Esophagus muscularis mucosa (tissue), 4 donors: ENCODE results near the gene C6orf52. TPM values are rescaled to one million over a fixed set of nuclear protein-coding genes. Genes with fewer than 3 reads are reported as not detected.

Experiments
- DNase-seq: peaks from one replicate; pipeline ENCODE4 v3.0.0-alpha.2; 2017; ENCODE audit errors: extremely low spot score
- H3K27ac ChIP-seq, 4 donors: fragments of 200-600 bp; sonication (generic); replicated peaks in 1 of 4; 1 replicate in 3 of 4; 2 replicates in 1 of 4; pipeline ENCODE4 v1.5.1; 2016 to 2019; ENCODE audit warnings: mild to moderate bottlenecking in 1 of 4
- H3K27me3 ChIP-seq, 4 donors: fragments of 200-600 bp; sonication (generic); one replicate each; pipeline versions ENCODE4 v1.5.1 to v1.6.0; 2016 to 2019
- H3K36me3 ChIP-seq, 4 donors: fragments of 200-600 bp; sonication (generic); one replicate each; pipeline ENCODE4 v1.5.1; 2016 to 2019
- H3K4me1 ChIP-seq, 4 donors: fragments of 200-600 bp; sonication (generic); one replicate each; pipeline ENCODE4 v1.5.1; 2016 to 2019
- H3K4me3 ChIP-seq, 4 donors: fragments of 200-600 bp; sonication (generic); 1 replicate in 2 of 4; 2 replicates in 2 of 4; pipeline ENCODE4 v1.5.1; 2016 to 2019; ENCODE audit warnings: mild to moderate bottlenecking in 4 of 4, moderate library complexity in 1 of 4
- H3K9me3 ChIP-seq, 4 donors: fragments of 200-600 bp; sonication (generic); 1 replicate in 3 of 4; 2 replicates in 1 of 4; pipeline ENCODE4 v1.5.1; 2016 to 2019
- CTCF ChIP-seq, 3 experiments: fragments of 200-600 bp in 2 of 3; fragments of 450-650 bp in 1 of 3; sonication (generic) in 2 of 3; IDR thresholded peaks; one replicate each; pipeline ENCODE4 v1.5.1; 2017 to 2019; ENCODE audit warnings: antibody characterized with exemption in 3 of 3, mild to moderate bottlenecking in 2 of 3, moderate library complexity in 1 of 3
- EP300 ChIP-seq: sonication (generic); formaldehyde crosslinking; IDR thresholded peaks from one replicate; pipeline ENCODE4 v1.6.1; 2017; ENCODE audit warnings: antibody characterized with exemption
- POLR2A ChIP-seq: fragments of 450-650 bp; IDR thresholded peaks from one replicate; pipeline ENCODE4 v1.6.1; 2017; ENCODE audit warnings: antibody characterized with exemption, moderate library complexity, mild to moderate bottlenecking, low read depth
- POLR2AphosphoS5 ChIP-seq, 2 donors: sonication (generic); formaldehyde crosslinking; IDR thresholded peaks; one replicate each; pipeline ENCODE4 v1.6.1; 2017; ENCODE audit warnings: antibody characterized with exemption in 2 of 2
- WGBS: methylation state at CpG from one replicate; pipeline ENCODE4 v1.1.5; 2018; 5-methylcytosine and 5-hydroxymethylcytosine counted together
- intact Hi-C: fragments of 100-400 bp; cut with DNase I; formaldehyde crosslinking; loops from one replicate; pipeline ENCODE4 v1.15.1; 2023
- total RNA-seq, 4 donors: library from RNA; depleted of rRNA; stranded (reverse); fragments of >200 nt; gene quantifications; one replicate each; pipeline versions ENCODE4 v1.1.0 to v1.2.1, GENCODE V29; 2016

Gene C6orf52
- total RNA-seq, 4 donors from 2014 or later: 0.71 to 1.2 TPM; not detected in 2

- Histone ChIP-seq H3K27me3 (no peaks in the 10 kb centered on the region), H3K4me3 (no peak overlapping the region), H3K27ac (no peak overlapping the region), H3K36me3 (peaks cover 4 to 35% (median 21%) of the 10 kb centered on the region in 4 donors), H3K4me1 (peaks cover 0 to 7% (median 0%) of the 10 kb centered on the region in 4 donors), H3K9me3 (no peaks in the 10 kb centered on the region)
- TF ChIP-seq POLR2A: no peak
- TF ChIP-seq POLR2AphosphoS5 (IDR thresholded peaks at IDR 0.05): no peak
- TF ChIP-seq EP300: no peak
- no peak for TF ChIP-seq CTCF (IDR thresholded peaks at IDR 0.05)
- 87% methylated on average over 2 of the region's 2 CpGs for WGBS
- no peak for DNase-seq
- intact Hi-C loops: no loop called here
These were observed 42.3 kb upstream of the C6orf52 start for GRCh38 chr6:10736731-10737130.

GRCh38 chr6:10733863-10734262 lies 39.4 kb upstream of the C6orf52 start:
- 92% methylated on average over 3 of the region's 3 CpGs for whole genome bisulfite sequencing
- Histone ChIP-seq H3K4me1 (peaks cover 0 to 8% (median 4%) of the 10 kb centered on the region in 4 donors), H3K27ac (no peak overlapping the region), H3K36me3 (peaks cover 11 to 55% (median 46%) of the 10 kb centered on the region in 4 donors), H3K4me3 (no peak overlapping the region), H3K27me3 (no peaks in the 10 kb centered on the region), H3K9me3 (no peaks in the 10 kb centered on the region)
- peak; percentile 3 for DNase-seq
- TF ChIP-seq CTCF (IDR thresholded peaks at IDR 0.05) (no peak), POLR2AphosphoS5 (IDR thresholded peaks at IDR 0.05) (no peak), EP300 (no peak), POLR2A (no peak)
- intact Hi-C loops: no loop called here

GRCh38 chr6:10733151-10733715 lies 38.8 kb upstream of the C6orf52 start:
- intact Hi-C loops: no loop called here
- DNase-seq: peak; percentile 50
- no peaks in the 10 kb centered on the region for H3K27me3 ChIP-seq
- peaks cover 0 to 8% (median 4%) of the 10 kb centered on the region in 4 donors for H3K4me1 ChIP-seq
- no peak overlapping the region for H3K4me3 ChIP-seq
- H3K9me3 ChIP-seq: no peaks in the 10 kb centered on the region
- peaks cover 11 to 61% (median 51%) of the 10 kb centered on the region in 4 donors for H3K36me3 ChIP-seq
- TF ChIP-seq POLR2A (no peak), CTCF (IDR thresholded peaks at IDR 0.05) (no peak), POLR2AphosphoS5 (IDR thresholded peaks at IDR 0.05) (no peak), EP300 (no peak)
- H3K27ac ChIP-seq: no peak overlapping the region
- WGBS: 90% methylated on average over 17 of the region's 17 CpGs

DNA sequence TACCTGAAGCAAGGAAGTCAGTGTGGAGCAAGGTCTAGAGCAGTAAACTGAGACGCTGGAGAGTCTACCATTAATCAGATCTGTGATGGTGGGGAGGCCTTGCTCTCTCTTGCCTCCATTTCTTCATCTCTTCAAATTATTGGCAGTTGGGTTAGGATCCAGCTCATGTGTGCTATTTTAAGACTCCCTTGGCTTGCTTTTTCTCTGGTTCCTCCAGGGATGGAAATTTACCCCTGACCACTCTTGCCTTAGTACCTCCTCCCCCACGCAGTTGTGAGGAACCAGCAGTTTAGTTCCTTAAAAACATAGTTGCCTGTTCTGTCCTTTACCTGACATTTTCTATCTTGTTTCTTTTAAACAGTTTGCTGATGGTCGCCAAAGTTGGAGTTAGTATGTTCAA lies 35.8 kb upstream of the C6orf52 start:
- peaks cover 11 to 91% (median 81%) of the 10 kb centered on the region in 4 donors for H3K36me3 ChIP-seq
- H3K27ac ChIP-seq: no peak overlapping the region
- TF ChIP-seq POLR2AphosphoS5 (IDR thresholded peaks at IDR 0.05) (no peak), POLR2A (no peak), CTCF (IDR thresholded peaks at IDR 0.05) (no peak)
- DNase-seq: peak; percentile 72
- no peak overlapping the region for H3K4me3 ChIP-seq
- intact Hi-C loops: no loop called here
- no peaks in the 10 kb centered on the region for H3K9me3 ChIP-seq
- WGBS: 57% methylated on average over 3 of the region's 3 CpGs
- no peaks in the 10 kb centered on the region for H3K27me3 ChIP-seq
- H3K4me1 ChIP-seq: peaks cover 14 to 18% (median 15%) of the 10 kb centered on the region in 4 donors

DNA sequence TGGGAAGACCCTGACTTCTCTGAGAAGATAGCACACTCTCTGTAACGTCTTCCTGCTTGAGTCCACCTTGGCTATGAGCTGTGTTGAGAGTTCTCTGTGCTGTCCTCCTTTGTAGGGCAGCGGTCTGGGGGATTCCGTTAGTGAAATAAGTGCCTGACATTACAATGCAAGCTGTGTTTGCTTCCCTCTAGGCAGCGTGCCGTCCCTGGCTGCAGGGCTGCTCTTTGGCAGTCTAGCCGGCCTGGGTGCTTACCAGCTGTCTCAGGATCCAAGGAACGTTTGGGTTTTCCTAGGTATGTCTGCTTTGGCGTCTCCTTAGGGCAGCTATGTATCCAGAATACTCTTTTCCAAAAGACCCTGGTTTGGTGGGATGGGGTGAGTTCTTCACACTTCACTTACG lies 31.3 kb upstream of the C6orf52 start:
- H3K27me3 ChIP-seq: no peaks in the 10 kb centered on the region
- H3K27ac ChIP-seq: no peak overlapping the region
- TF ChIP-seq POLR2A: no peak
- no peak for TF ChIP-seq CTCF (IDR thresholded peaks at IDR 0.05)
- no peak for TF ChIP-seq EP300
- no peak for TF ChIP-seq POLR2AphosphoS5 (IDR thresholded peaks at IDR 0.05)
- DNase-seq: no peak
- 79% methylated on average over 9 of the region's 9 CpGs for WGBS
- intact Hi-C loops: no loop called here
- H3K36me3 ChIP-seq: peaks cover 7 to 62% (median 58%) of the 10 kb centered on the region in 4 donors
- H3K4me3 ChIP-seq: no peak overlapping the region
- peaks cover 36 to 50% (median 45%) of the 10 kb centered on the region in 4 donors for H3K4me1 ChIP-seq
- H3K9me3 ChIP-seq: no peaks in the 10 kb centered on the region
